Hepatocyte (in vitro differentiated cells): ENCODE measurements around the gene ZIC5.
A peak's percentile ranks its signal among the peaks of the same experiment; 100 is the strongest.

Source experiments
- EZH2 ChIP-seq: fragments of 200-600 bp; sonication (generic); IDR thresholded peaks from 2 replicates; pipeline ENCODE4 v1.6.1; 2016; ENCODE audit warnings: antibody characterized with exemption, mild to moderate bottlenecking, borderline replicate concordance
- EZH2phosphoT487 ChIP-seq: fragments of 200-600 bp; sonication (generic); IDR thresholded peaks from one replicate; pipeline ENCODE4 v1.6.1; 2018; ENCODE audit warnings: antibody characterized with exemption, mild to moderate bottlenecking, low read depth, moderate library complexity; ENCODE audit not compliant: unreplicated experiment, severe bottlenecking

DNA sequence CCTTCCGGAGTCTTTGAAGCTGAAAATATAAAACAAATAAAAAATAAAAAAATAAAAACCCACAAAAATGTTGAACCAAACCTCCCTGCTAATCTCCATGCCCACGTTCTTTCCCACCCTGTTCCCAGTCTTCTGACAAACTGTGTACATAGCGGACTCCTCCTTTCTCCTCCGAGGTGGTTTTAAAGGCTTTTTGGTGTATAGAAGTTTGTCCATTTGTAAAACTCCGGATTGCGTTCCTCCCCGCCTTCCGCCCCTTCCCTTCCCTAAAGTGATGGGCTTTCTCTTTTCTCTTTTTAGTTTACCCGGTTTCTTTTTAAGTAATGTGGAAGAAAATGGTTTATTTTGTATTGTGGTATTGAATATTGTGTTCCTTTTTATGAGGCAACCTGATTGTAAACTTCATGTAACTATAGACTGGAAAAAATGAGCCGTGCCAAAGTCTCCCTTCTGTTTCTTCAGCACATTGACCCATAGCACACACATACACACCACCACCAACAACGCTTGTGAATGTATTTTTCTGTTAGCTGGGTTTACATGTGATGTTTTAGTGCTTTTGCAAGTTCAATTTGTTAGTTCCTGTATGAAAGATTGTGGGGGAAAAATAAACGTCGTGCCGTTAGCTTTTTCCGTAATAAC lies 14.4 kb upstream of the ZIC5 start:
- TF ChIP-seq EZH2 (peak; percentile 98), EZH2phosphoT487 (peak; percentile 82)
